GM13976 (cell line): Measurements from ENCODE around the gene P3H2.

Source experiments
- DNase-seq: peaks from one replicate; pipeline ENCODE4 v3.0.0; 2012; ENCODE audit warnings: low spot score
- CTCF ChIP-seq: IDR thresholded peaks from 2 replicates; pipeline ENCODE4 v1.5.1; 2012; ENCODE audit warnings: borderline replicate concordance, mild to moderate bottlenecking; ENCODE audit not compliant: insufficient read depth; ENCODE audit errors: extremely low read depth, missing control alignments, control extremely low read depth
- in situ Hi-C: fragments of 300-500 bp; cut with MboI; formaldehyde crosslinking; loops from one replicate; pipeline ENCODE4 v1.12.0; 2022; ENCODE audit warnings: low sequenced_read_pairs, mixed read lengths, inconsistent platforms; ENCODE audit not compliant: unreplicated experiment

Gene P3H2

GRCh38 chr3:190000187-190000860 lies 120.4 kb downstream of the P3H2 start:
- DNase-seq: no peak

GRCh38 chr3:189999718-190000117 lies 121.0 kb downstream of the P3H2 start:
- no peak for DNase-seq
- no peak for TF ChIP-seq CTCF
- in situ Hi-C loops: no loop called here

More at GRCh38 chr3:190000187-190000860, 120.4 kb downstream of the P3H2 start:
- in situ Hi-C loops: no loop called here
- TF ChIP-seq CTCF: no peak

- in situ Hi-C loops: no loop called here
- no peak for TF ChIP-seq CTCF
- DNase-seq: no peak
These were observed 125.6 kb downstream of the P3H2 start for GRCh38 chr3:189995129-189995528.

GRCh38 chr3:189990826-189991225 lies 129.9 kb downstream of the P3H2 start:
- in situ Hi-C loops: no loop called here
- no peak for DNase-seq
- TF ChIP-seq CTCF: no peak

- no peak for DNase-seq
- TF ChIP-seq CTCF: no peak
- in situ Hi-C loops: no loop called here
These were observed 131.8 kb downstream of the P3H2 start for GRCh38 chr3:189988854-189989253.

GRCh38 chr3:189988322-189988721 lies 132.4 kb downstream of the P3H2 start:
- in situ Hi-C loops: no loop called here
- no peak for TF ChIP-seq CTCF
- DNase-seq: no peak
